ENCODE data around the gene MYL4.
"Not testable (repeated sequence)": the region's sequence is repeated elsewhere in the genome, so short reads cannot be mapped to it uniquely, and the experiment has no call there.

Gene MYL4

DNA sequence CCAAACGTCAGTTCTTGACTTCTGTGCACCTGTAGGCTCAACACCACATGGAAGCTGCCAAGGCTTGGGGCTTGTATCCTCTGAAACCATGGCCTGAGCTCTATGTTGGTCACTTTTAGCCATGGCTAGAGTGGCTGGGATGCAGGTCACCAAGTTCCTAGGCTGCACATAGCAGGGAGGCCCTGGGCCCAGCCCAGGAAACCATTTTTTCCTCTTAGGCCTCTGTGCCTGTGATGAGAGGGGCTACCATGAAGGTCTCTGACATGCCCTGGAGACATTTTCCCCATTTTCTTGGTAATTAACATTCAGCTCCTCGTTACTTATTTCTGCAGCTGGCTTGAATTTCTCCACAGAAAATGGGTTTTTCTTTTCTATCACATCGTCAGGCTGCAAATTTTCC, 59.8 kb downstream of the MYL4 start:
- H3K4me1 ChIP-seq (ENCODE audit: control insufficient read depth in 2 of 2, insufficient read depth in 2 of 2, low read length in 2 of 2): peaks cover 4 to 23% of the 10 kb centered on the region in 2 donors
- H3K9ac ChIP-seq (ENCODE audit: low read depth in 1 of 2, low read length in 2 of 2); H3K27ac ChIP-seq (ENCODE audit: low read depth in 2 of 2, low read length in 2 of 2); H3K4me3 ChIP-seq (ENCODE audit: low read length in 2 of 2); H3K9me3 ChIP-seq (ENCODE audit: control insufficient read depth in 2 of 2, low read length in 2 of 2); H3K36me3 ChIP-seq (ENCODE audit: control insufficient read depth in 2 of 2, insufficient read depth in 2 of 2, low read length in 2 of 2); H3K27me3 ChIP-seq (ENCODE audit: control insufficient read depth in 2 of 2, insufficient read depth in 2 of 2, low read length in 2 of 2): not testable (repeated sequence)

DNA sequence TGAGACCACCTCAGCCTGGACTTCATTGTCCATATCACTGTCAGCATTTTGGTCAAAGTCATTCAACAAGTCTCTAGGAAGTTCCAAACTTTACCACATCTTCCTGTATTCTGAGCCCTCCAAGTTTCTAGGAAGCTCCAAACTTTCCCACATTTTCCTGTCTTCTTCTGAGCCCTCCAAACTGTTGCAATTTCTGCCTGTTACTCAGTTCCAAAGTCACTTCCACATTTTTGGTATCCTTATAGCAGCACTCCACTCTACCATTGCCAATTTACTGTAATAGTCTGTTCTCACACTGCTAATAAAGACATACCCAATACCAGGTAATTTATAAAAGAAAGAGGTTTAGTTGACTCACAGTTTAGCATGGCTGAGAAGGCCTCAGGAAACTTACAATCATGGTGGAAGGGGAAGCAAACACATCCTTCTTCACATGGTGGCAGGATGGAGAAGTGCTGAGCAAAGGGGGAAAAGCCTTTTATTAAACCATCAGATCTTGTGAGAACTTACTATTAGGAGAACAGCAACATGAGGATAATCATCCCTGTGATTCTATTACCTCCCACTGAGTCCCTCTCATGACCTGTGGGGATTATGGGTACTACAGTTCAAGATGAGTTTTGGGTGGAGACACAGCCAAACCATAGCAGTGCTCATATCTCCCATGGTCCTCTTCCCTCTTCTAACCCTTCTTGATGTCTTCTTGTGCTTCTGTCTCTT, 60.6 kb downstream of the MYL4 start:
- H3K27ac ChIP-seq (ENCODE audit: low read depth in 2 of 2, low read length in 2 of 2); H3K27me3 ChIP-seq (ENCODE audit: control insufficient read depth in 2 of 2, insufficient read depth in 2 of 2, low read length in 2 of 2); H3K4me3 ChIP-seq (ENCODE audit: low read length in 2 of 2); H3K36me3 ChIP-seq (ENCODE audit: control insufficient read depth in 2 of 2, insufficient read depth in 2 of 2, low read length in 2 of 2); H3K9me3 ChIP-seq (ENCODE audit: control insufficient read depth in 2 of 2, low read length in 2 of 2); H3K9ac ChIP-seq (ENCODE audit: low read depth in 1 of 2, low read length in 2 of 2): not testable (repeated sequence)
- peaks cover 4 to 23% of the 10 kb centered on the region in 2 donors for H3K4me1 ChIP-seq (ENCODE audit: control insufficient read depth in 2 of 2, insufficient read depth in 2 of 2, low read length in 2 of 2)

DNA sequence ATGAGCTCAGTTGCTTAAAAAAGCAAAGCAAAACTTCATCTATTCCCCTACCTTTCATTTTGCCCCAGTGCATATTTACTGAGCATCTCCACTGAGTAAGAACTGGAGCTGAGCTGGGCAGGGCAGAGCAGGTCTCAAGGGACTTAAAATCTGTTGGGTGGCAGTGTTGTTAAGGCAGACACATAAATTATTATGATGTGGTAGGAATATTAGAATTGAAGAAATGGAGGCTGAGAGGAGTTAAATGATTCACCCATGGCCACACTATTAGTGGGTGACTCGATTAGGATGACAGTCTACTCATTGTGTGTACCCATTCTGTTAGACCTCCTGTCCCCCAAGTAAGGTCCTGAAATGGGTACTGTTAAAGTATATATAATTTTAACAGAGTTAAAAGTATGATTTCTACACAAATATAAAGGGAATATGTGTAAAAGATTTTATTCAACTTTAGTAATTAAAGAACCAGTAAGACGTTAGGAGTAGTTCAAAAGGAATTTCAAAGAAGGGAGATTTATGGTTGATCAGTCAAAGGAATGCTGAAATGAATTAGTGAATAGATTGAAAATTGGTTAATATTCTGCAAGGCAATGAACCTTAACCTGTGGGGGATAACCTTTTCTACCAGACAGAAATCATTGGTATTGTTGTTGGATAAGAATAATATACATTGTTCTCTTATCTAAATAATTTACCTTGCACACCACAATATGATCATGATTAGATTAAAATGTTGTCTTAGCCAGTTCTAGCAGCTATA, 62.0 kb downstream of the MYL4 start:
- no peaks in the 10 kb centered on the region for H3K27me3 ChIP-seq (ENCODE audit: control insufficient read depth in 2 of 2, insufficient read depth in 2 of 2, low read length in 2 of 2)
- H3K4me3 ChIP-seq (ENCODE audit: low read length in 2 of 2): no peak overlapping the region
- no peak overlapping the region for H3K9ac ChIP-seq (ENCODE audit: low read depth in 1 of 2, low read length in 2 of 2)
- no peak overlapping the region for H3K27ac ChIP-seq (ENCODE audit: low read depth in 2 of 2, low read length in 2 of 2)
- H3K9me3 ChIP-seq (ENCODE audit: control insufficient read depth in 2 of 2, low read length in 2 of 2): no peaks in the 10 kb centered on the region
- H3K4me1 ChIP-seq (ENCODE audit: control insufficient read depth in 2 of 2, insufficient read depth in 2 of 2, low read length in 2 of 2): peaks cover 8 to 25% of the 10 kb centered on the region in 2 donors
- H3K36me3 ChIP-seq (ENCODE audit: control insufficient read depth in 2 of 2, insufficient read depth in 2 of 2, low read length in 2 of 2): no peaks in the 10 kb centered on the region

DNA sequence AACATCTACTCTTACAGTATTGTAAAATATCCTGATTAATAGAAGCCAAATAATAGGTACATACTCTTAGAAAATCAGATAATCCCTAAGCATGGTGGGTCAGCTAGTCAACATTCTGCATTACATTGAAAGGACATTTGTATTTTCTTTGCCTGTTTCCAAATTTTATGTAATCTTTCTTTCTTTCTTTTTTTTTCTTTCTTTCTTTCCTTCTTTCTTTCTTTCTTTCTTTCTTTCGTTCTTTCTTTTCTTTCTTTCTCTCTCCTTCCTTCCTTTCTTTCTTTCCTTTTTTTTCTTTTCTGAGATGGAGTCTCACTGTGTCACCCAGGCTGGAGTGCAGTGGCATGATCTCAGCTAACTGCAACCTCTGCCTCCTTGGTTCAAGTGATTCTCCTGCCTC, 63.3 kb downstream of the MYL4 start:
- Histone ChIP-seq H3K4me1 (ENCODE audit: control insufficient read depth in 2 of 2, insufficient read depth in 2 of 2, low read length in 2 of 2) (peaks cover 15 to 27% of the 10 kb centered on the region in 2 donors), H3K27me3 (ENCODE audit: control insufficient read depth in 2 of 2, insufficient read depth in 2 of 2, low read length in 2 of 2) (no peaks in the 10 kb centered on the region), H3K27ac (ENCODE audit: low read depth in 2 of 2, low read length in 2 of 2) (no peak overlapping the region), H3K9ac (ENCODE audit: low read depth in 1 of 2, low read length in 2 of 2) (no peak overlapping the region), H3K9me3 (ENCODE audit: control insufficient read depth in 2 of 2, low read length in 2 of 2) (no peaks in the 10 kb centered on the region), H3K36me3 (ENCODE audit: control insufficient read depth in 2 of 2, insufficient read depth in 2 of 2, low read length in 2 of 2) (no peaks in the 10 kb centered on the region), H3K4me3 (ENCODE audit: low read length in 2 of 2) (no peak overlapping the region)

DNA sequence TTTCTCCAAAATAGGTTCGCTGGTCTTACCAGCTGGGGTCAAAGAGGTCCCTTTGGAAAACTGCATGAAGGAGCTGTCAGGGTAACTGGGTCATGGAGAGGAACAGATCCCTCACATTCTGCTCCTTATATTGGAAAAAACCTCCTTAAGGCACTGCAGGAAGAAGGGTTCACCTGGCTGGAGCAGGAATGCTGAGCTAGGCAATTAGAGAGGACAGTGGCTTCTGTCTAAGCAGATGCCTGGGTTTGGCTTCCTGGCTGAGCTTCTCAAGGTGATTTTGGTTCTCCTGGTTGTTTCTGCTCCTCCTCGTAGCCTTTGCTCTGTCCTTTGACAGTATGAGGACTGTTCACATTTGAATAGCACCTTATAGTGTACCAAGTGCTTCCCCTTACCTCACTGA, 64.1 kb downstream of the MYL4 start:
- no peaks in the 10 kb centered on the region for H3K36me3 ChIP-seq (ENCODE audit: control insufficient read depth in 2 of 2, insufficient read depth in 2 of 2, low read length in 2 of 2)
- no peak overlapping the region for H3K4me3 ChIP-seq (ENCODE audit: low read length in 2 of 2)
- H3K9ac ChIP-seq (ENCODE audit: low read depth in 1 of 2, low read length in 2 of 2): no peak overlapping the region
- no peak overlapping the region for H3K27ac ChIP-seq (ENCODE audit: low read depth in 2 of 2, low read length in 2 of 2)
- H3K27me3 ChIP-seq (ENCODE audit: control insufficient read depth in 2 of 2, insufficient read depth in 2 of 2, low read length in 2 of 2): no peaks in the 10 kb centered on the region
- peaks cover 15 to 22% of the 10 kb centered on the region in 2 donors for H3K4me1 ChIP-seq (ENCODE audit: control insufficient read depth in 2 of 2, insufficient read depth in 2 of 2, low read length in 2 of 2)
- no peaks in the 10 kb centered on the region for H3K9me3 ChIP-seq (ENCODE audit: control insufficient read depth in 2 of 2, low read length in 2 of 2)
